ENCODE results near the gene MYOZ3.

The MYOZ3 gene

DNA sequence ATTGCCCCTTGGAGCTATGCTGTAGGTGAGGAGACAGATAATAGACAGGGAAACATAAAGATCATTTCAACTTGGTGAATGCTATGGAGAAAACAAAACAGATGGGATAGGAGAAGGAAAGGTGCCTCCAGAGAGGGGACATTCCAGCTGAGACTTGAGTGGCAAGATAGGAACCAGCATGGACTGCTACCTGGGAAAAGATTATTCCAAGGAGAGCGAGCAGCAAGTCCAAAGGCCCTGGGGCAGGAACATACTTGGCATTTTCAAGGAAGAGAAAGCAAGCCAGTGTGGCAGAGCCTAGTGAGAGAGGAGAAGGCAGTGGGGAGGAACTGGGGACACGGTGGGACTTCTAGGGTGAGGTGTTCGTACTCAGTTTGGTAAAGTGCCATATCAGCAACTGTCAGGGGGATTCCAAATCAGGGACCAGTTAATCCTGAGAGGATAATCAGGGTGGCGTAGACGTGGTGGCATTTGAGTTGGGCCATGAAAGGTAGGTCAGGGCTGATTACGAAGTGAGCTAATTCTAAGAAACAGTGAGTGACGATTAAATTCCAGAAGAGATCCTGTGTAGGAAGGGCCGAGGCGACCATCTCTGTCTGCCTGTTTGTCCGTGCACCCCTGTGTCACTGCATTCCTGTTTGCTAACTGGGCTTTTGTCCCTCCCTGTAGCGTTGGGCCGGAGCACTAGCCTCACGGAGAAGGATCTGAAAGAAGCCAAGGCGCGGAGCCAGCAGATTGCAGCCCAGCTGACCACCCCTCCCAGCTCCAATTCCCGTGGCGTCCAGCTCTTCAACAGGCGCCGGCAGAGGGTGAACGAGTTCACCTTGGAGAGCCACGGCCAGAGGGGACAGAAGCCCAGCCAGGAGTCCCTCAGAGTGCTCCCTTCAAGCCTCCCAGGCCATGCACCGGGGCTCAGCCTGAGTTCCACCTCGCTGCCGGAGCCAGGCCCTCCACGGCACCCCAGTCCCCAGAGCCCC lies 13.5 kb upstream of the MYOZ3 start:
- Histone ChIP-seq H3K4me3 (ENCODE audit: low read depth in 1 of 2, low read length in 2 of 2) (no peak overlapping the region), H3K27me3 (ENCODE audit: control insufficient read depth in 1 of 2, insufficient read depth in 2 of 2, low read length in 2 of 2) (no peaks in the 10 kb centered on the region), H3K27ac (ENCODE audit: low read depth, low read length) (no peak overlapping the region), H3K9ac (ENCODE audit: low read length) (no peak overlapping the region), H3K9me3 (ENCODE audit: low read length) (no peaks in the 10 kb centered on the region), H3K36me3 (ENCODE audit: insufficient read depth, low read length) (peaks cover 13% of the 10 kb centered on the region), H3K4me1 (ENCODE audit: insufficient read depth, low read length) (peaks cover 35% of the 10 kb centered on the region)

DNA sequence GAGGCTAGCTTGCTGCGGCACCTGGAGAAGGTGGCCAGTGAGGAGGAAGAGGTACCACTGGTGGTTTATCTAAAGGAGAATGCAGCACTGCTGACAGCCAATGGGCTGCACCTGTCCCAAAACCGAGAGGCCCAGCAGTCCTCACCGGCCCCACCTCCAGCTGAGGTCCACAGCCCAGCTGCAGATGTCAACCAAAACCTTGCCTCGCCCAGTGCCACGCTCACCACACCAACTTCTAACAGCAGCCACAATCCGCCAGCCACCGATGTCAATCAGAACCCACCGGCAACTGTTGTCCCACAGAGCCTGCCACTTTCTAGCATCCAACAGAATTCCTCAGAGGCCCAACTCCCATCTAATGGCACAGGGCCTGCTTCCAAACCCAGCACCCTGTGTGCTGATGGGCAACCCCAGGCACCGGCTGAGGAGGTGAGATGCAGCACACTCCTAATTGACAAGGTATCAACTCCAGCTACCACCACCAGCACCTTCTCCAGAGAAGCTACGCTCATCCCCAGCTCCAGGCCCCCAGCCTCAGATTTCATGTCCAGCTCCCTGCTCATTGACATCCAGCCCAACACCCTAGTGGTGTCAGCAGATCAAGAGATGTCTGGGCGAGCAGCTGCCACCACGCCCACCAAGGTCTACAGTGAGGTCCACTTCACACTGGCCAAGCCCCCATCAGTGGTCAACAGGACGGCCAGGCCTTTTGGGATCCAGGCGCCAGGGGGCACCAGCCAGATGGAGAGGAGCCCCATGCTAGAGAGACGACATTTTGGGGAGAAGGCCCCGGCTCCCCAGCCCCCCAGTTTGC lies 12.6 kb upstream of the MYOZ3 start:
- Histone ChIP-seq H3K9ac (ENCODE audit: low read length) (no peak overlapping the region), H3K4me3 (ENCODE audit: low read depth in 1 of 2, low read length in 2 of 2) (no peak overlapping the region), H3K27ac (ENCODE audit: low read depth, low read length) (no peak overlapping the region), H3K9me3 (ENCODE audit: low read length) (no peaks in the 10 kb centered on the region), H3K36me3 (ENCODE audit: insufficient read depth, low read length) (peaks cover 13% of the 10 kb centered on the region), H3K4me1 (ENCODE audit: insufficient read depth, low read length) (peaks cover 33% of the 10 kb centered on the region), H3K27me3 (ENCODE audit: control insufficient read depth in 1 of 2, insufficient read depth in 2 of 2, low read length in 2 of 2) (no peaks in the 10 kb centered on the region)

DNA sequence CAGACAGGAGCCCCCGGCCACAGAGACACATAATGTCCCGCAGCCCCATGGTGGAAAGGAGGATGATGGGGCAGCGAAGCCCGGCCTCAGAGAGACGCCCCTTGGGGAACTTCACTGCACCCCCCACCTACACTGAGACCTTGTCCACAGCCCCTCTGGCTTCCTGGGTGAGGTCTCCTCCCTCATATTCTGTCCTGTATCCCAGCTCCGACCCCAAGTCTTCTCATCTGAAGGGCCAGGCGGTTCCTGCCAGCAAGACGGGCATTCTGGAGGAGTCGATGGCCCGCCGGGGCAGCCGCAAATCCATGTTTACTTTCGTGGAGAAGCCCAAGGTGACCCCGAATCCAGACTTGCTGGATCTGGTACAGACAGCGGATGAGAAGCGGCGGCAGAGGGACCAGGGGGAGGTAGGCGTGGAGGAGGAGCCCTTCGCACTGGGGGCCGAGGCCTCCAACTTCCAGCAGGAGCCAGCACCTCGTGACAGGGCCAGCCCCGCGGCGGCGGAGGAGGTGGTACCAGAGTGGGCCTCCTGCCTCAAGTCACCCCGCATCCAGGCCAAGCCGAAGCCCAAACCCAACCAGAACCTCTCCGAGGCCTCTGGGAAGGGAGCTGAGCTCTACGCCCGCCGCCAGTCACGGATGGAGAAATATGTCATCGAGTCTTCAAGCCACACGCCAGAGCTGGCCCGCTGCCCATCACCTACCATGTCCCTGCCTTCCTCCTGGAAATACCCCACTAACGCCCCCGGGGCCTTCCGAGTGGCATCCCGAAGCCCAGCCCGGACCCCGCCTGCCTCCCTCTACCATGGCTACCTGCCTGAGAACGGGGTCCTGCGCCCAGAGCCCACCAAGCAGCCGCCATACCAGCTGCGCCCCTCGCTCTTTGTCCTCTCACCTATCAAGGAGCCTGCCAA lies 11.7 kb upstream of the MYOZ3 start:
- no peaks in the 10 kb centered on the region for H3K27me3 ChIP-seq (ENCODE audit: control insufficient read depth in 1 of 2, insufficient read depth in 2 of 2, low read length in 2 of 2)
- no peak overlapping the region for H3K4me3 ChIP-seq (ENCODE audit: low read depth in 1 of 2, low read length in 2 of 2)
- H3K9me3 ChIP-seq (ENCODE audit: low read length), result no peaks in the 10 kb centered on the region
- H3K9ac ChIP-seq (ENCODE audit: low read length), result no peak overlapping the region
- no peak overlapping the region for H3K27ac ChIP-seq (ENCODE audit: low read depth, low read length)
- peaks cover 39% of the 10 kb centered on the region for H3K4me1 ChIP-seq (ENCODE audit: insufficient read depth, low read length)
- peaks cover 13% of the 10 kb centered on the region for H3K36me3 ChIP-seq (ENCODE audit: insufficient read depth, low read length)

DNA sequence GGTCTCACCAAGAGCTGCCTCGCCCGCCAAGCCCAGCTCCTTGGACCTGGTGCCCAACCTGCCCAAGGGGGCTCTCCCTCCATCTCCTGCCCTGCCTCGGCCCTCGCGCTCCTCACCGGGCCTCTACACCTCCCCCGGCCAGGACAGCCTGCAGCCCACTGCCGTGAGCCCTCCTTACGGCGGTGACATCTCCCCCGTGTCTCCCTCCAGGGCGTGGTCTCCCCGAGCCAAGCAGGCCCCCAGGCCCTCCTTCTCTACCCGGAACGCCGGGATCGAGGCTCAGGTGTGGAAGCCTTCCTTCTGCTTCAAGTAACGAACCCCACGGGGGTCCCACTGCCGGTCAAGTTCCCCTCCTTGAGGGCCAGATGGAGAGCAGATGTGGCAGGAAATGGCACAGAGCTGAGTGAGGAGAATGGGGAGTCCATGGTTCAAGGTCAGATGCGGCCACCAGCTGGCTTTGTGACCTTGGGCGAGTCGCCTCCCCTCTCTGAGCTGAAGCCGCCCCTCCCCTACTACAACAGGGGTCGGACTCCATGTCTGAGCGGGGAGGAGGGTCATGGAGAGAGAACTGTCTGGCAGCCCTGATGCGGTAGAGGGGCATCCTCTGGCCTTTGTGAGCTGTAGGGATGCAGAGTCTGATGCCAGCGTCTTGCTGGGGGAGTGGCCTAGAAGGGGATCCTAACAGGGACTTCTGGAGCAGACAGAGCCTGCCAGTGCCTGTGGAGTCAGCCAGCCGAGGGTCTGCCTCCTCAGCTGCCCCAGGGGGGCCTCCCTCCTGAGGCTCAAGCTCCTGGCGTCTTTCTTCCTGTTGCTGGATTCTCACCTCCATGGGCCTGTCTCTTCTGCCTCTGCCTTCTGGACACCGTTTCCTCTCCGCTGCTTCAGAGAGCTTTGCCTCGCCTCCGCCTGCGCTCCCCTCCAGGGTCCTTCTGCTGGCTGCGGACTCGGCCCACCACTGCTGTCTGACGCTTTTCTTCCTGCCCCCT lies 10.7 kb upstream of the MYOZ3 start:
- H3K27ac ChIP-seq (ENCODE audit: low read depth, low read length), result no peak overlapping the region
- H3K9ac ChIP-seq (ENCODE audit: low read length), result no peak overlapping the region
- H3K4me3 ChIP-seq (ENCODE audit: low read depth in 1 of 2, low read length in 2 of 2), result no peak overlapping the region
- H3K36me3 ChIP-seq (ENCODE audit: insufficient read depth, low read length), result peaks cover 13% of the 10 kb centered on the region
- H3K4me1 ChIP-seq (ENCODE audit: insufficient read depth, low read length), result peaks cover 29% of the 10 kb centered on the region
- no peaks in the 10 kb centered on the region for H3K9me3 ChIP-seq (ENCODE audit: low read length)
- H3K27me3 ChIP-seq (ENCODE audit: control insufficient read depth in 1 of 2, insufficient read depth in 2 of 2, low read length in 2 of 2), result no peaks in the 10 kb centered on the region

DNA sequence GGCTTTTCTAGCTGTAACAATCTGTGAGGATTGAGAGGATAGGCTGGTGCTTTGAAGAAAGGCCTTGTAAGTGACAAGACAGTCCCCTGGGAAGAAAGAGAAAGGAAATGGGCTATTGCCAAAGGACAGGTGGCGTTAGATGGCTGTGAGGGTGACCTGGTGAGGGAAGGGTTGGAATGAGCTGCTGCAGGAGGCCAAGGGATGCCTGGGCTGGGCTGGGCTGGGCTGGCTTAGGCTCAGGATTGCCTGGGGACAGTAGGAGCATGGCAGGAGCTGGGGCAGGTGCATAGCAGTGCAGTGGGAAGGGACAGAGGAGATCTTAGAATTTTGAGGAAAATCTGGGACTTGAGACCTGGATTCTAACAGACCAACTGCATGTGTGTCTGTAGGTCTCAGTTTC lies 9.7 kb upstream of the MYOZ3 start:
- H3K27ac ChIP-seq (ENCODE audit: low read depth, low read length), result no peak overlapping the region
- no peak overlapping the region for H3K4me3 ChIP-seq (ENCODE audit: low read depth in 1 of 2, low read length in 2 of 2)
- H3K27me3 ChIP-seq (ENCODE audit: control insufficient read depth in 1 of 2, insufficient read depth in 2 of 2, low read length in 2 of 2), result no peaks in the 10 kb centered on the region
- H3K36me3 ChIP-seq (ENCODE audit: insufficient read depth, low read length), result peaks cover 13% of the 10 kb centered on the region
- H3K9me3 ChIP-seq (ENCODE audit: low read length), result no peaks in the 10 kb centered on the region
- H3K9ac ChIP-seq (ENCODE audit: low read length), result no peak overlapping the region
- peaks cover 29% of the 10 kb centered on the region for H3K4me1 ChIP-seq (ENCODE audit: insufficient read depth, low read length)

DNA sequence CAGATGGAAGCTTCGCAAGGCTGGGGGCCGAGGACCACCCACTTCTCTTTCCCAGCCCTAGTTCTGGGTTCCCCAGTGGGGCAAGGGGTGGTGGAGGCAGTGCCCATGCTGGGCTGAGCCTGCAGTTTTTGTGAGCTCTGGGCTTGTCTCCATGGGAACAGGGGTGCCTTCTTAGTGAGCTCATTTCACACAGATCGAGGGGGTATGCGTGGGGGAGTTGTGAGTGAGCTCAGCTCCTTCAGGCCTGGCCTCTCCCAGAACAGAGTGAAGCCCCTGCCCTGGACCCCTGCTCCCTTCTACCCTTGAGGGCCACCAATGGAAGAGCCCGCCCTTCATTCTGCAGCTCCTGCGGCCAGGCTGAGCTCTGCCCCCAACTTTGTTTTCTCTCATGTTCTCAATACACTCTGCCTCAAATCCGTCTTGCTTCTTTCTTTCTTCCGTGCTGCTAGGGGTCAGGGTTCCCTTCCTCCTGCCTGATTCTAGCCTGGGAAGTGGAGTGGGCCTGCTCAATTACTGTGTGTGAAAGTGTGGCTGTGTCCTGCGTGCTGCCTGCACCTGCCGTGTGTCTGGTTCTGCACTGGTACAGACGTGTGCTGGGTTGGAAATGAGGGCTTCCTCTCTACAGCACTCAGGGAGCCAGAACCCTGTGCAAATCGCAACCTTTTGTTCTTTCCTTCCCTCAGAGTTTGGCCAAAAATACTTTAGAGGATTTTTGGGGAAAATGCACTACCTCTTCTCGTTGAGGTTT lies 9.0 kb upstream of the MYOZ3 start:
- Histone ChIP-seq H3K9me3 (ENCODE audit: low read length) (no peaks in the 10 kb centered on the region), H3K27me3 (ENCODE audit: control insufficient read depth in 1 of 2, insufficient read depth in 2 of 2, low read length in 2 of 2) (no peaks in the 10 kb centered on the region), H3K27ac (ENCODE audit: low read depth, low read length) (no peak overlapping the region), H3K9ac (ENCODE audit: low read length) (no peak overlapping the region), H3K4me3 (ENCODE audit: low read depth in 1 of 2, low read length in 2 of 2) (no peak overlapping the region), H3K36me3 (ENCODE audit: insufficient read depth, low read length) (peaks cover 13% of the 10 kb centered on the region), H3K4me1 (ENCODE audit: insufficient read depth, low read length) (peaks cover 32% of the 10 kb centered on the region)

DNA sequence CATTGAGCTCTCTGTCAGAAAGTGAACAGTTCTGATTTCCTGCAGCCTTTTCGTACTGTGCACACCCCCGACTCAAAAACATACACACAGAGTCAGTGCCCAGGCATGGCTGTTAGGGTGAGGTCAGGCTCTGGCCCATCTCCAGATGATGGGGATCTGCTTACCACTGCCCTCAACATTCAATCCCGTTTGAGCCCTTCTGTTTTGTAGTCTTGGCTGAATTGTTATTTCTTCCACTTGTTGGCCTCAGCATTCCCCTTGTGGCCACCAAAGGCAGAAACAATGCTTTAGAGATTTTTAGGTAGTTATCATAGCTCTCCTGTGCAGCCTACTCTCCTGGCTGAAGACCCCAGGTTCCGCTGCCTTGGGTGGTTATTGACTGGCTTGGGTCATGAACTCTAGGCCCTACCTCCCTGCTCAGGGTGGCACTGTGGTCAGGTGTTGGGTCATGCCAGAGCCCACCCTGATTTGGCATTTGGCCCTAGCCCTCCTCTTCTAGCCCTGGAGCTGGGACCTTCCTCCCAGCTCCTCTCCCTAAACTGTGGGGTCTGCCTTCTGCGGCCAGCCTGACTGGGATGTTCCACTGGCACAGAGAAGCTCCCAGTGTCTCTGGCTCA lies 7.8 kb upstream of the MYOZ3 start:
- Histone ChIP-seq H3K27me3 (ENCODE audit: control insufficient read depth in 1 of 2, insufficient read depth in 2 of 2, low read length in 2 of 2) (no peaks in the 10 kb centered on the region), H3K4me3 (ENCODE audit: low read depth in 1 of 2, low read length in 2 of 2) (no peak overlapping the region), H3K27ac (ENCODE audit: low read depth, low read length) (no peak overlapping the region), H3K9me3 (ENCODE audit: low read length) (no peaks in the 10 kb centered on the region), H3K9ac (ENCODE audit: low read length) (no peak overlapping the region), H3K4me1 (ENCODE audit: insufficient read depth, low read length) (peaks cover 31% of the 10 kb centered on the region), H3K36me3 (ENCODE audit: insufficient read depth, low read length) (peaks cover 13% of the 10 kb centered on the region)

DNA sequence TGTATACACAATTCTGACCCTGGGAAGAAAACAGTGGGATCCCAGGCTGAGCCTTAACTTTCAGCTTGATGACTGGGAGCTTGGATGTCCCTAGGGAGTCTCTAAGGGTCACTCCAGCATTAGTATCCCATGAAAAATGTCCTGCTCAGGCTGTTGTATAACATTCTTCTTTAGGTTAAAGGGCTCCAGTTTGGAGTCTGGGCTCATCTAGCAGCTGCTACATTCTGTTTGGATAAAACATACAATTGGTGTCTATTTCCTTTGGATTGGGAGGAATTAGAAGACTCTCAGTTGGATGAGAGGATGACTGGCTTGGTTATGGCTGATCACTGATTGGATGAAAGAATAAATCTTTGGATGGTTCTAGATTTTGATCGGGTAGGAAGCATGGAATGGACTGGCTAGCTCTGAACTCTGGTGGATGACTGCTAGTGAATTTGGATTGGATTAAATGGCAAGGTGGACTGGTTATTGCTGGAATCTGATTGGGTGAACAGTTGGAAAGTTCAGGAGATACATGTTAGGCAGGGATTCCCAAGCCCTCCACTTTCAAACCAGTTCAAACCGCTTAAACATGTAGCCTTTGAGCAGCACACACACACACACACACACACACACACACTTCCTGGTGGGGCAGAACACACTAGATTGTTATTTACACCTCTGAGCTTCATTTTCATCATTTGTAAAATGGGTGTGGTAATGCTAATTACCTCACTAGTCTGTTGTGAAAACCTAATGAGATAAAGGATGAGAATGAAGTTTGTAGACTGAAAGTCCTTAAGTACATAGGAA lies 7.1 kb upstream of the MYOZ3 start:
- H3K9me3 ChIP-seq (ENCODE audit: low read length), result no peaks in the 10 kb centered on the region
- H3K4me1 ChIP-seq (ENCODE audit: insufficient read depth, low read length), result peaks cover 31% of the 10 kb centered on the region
- no peak overlapping the region for H3K4me3 ChIP-seq (ENCODE audit: low read depth in 1 of 2, low read length in 2 of 2)
- no peaks in the 10 kb centered on the region for H3K27me3 ChIP-seq (ENCODE audit: control insufficient read depth in 1 of 2, insufficient read depth in 2 of 2, low read length in 2 of 2)
- H3K36me3 ChIP-seq (ENCODE audit: insufficient read depth, low read length), result peaks cover 7% of the 10 kb centered on the region
- H3K9ac ChIP-seq (ENCODE audit: low read length), result no peak overlapping the region
- H3K27ac ChIP-seq (ENCODE audit: low read depth, low read length), result no peak overlapping the region

DNA sequence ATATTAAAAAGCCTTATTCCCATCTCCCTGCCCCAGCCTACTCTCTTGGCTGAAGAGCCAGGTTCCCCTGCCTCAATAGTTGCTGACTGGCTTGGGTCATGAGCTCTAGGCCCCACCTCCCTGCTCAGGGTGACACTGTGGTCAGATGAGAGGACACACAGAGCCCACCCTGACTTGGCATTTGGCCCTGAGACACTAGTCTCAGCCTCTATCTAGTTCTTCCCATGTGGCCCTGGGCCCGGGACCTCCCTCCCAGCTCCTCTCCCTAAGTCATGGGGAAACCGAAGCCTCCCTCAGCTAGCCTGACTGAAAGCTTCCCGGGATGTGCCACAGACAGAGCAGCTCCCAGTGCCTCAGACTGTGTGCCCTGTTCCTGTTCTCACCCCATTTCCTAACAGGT lies 5.8 kb upstream of the MYOZ3 start:
- peaks cover 31% of the 10 kb centered on the region for H3K4me1 ChIP-seq (ENCODE audit: insufficient read depth, low read length)
- H3K9ac ChIP-seq (ENCODE audit: low read length), result no peak overlapping the region
- H3K27ac ChIP-seq (ENCODE audit: low read depth, low read length), result no peak overlapping the region
- H3K9me3 ChIP-seq (ENCODE audit: low read length), result no peaks in the 10 kb centered on the region
- no peaks in the 10 kb centered on the region for H3K27me3 ChIP-seq (ENCODE audit: control insufficient read depth in 1 of 2, insufficient read depth in 2 of 2, low read length in 2 of 2)
- peaks cover 5% of the 10 kb centered on the region for H3K36me3 ChIP-seq (ENCODE audit: insufficient read depth, low read length)
- no peak overlapping the region for H3K4me3 ChIP-seq (ENCODE audit: low read depth in 1 of 2, low read length in 2 of 2)

Measured in muscle layer of colon (tissue), 2 donors.